Stimulated activated naive CD8-positive, alpha-beta T cell treated with anti-CD3 and anti-CD28 coated beads, Interleukin-15, Interleukin-2, amounts not matched to agents 100 ng/mL and 50 ng/mL, for 24 hours (primary cell): Measurements from ENCODE around the gene RFT1.

Source experiments
- H3K27ac Mint-ChIP-seq: one replicate; pipeline ENCODE4 v1.8.0; 2021; ENCODE audit warnings: mild to moderate bottlenecking, mixed read lengths
- H3K27me3 Mint-ChIP-seq: one replicate; pipeline ENCODE4 v1.8.0; 2021; ENCODE audit warnings: mixed read lengths
- H3K36me3 Mint-ChIP-seq: one replicate; pipeline ENCODE4 v1.8.0; 2021; ENCODE audit warnings: low read depth, mixed read lengths
- H3K4me1 Mint-ChIP-seq: one replicate; pipeline ENCODE4 v1.8.0; 2021; ENCODE audit warnings: low read depth, mixed read lengths
- H3K4me3 Mint-ChIP-seq: one replicate; pipeline ENCODE4 v1.8.0; 2021; ENCODE audit warnings: mild to moderate bottlenecking, mixed read lengths
- H3K9me3 Mint-ChIP-seq: one replicate; pipeline ENCODE4 v1.8.0; 2021; ENCODE audit warnings: mixed read lengths

Gene RFT1

GRCh38 chr3:53126601-53127000 is 3.6 kb downstream of the RFT1 start:
- H3K4me1 Mint-ChIP-seq = peaks cover 29% of the 10 kb centered on the region
- no peaks in the 10 kb centered on the region for H3K9me3 Mint-ChIP-seq
- H3K36me3 Mint-ChIP-seq = peaks cover 55% of the 10 kb centered on the region
- no peaks in the 10 kb centered on the region for H3K27me3 Mint-ChIP-seq
- no peak overlapping the region for H3K4me3 Mint-ChIP-seq
- no peak overlapping the region for H3K27ac Mint-ChIP-seq

- H3K27ac Mint-ChIP-seq = no peak overlapping the region
- H3K9me3 Mint-ChIP-seq = no peaks in the 10 kb centered on the region
- peaks cover 8% of the 10 kb centered on the region for H3K4me1 Mint-ChIP-seq
- no peaks in the 10 kb centered on the region for H3K27me3 Mint-ChIP-seq
- H3K4me3 Mint-ChIP-seq = no peak overlapping the region
- peaks cover 58% of the 10 kb centered on the region for H3K36me3 Mint-ChIP-seq
Observed at GRCh38 chr3:53123953-53124352, 6.3 kb downstream of the RFT1 start.

- H3K4me1 Mint-ChIP-seq = peaks cover 3% of the 10 kb centered on the region
- H3K4me3 Mint-ChIP-seq = no peak overlapping the region
- no peak overlapping the region for H3K27ac Mint-ChIP-seq
- peaks cover 60% of the 10 kb centered on the region for H3K36me3 Mint-ChIP-seq
- H3K27me3 Mint-ChIP-seq = no peaks in the 10 kb centered on the region
- no peaks in the 10 kb centered on the region for H3K9me3 Mint-ChIP-seq
Observed at GRCh38 chr3:53123510-53123909, 6.7 kb downstream of the RFT1 start.

- Mint-ChIP-seq H3K9me3 (no peaks in the 10 kb centered on the region), H3K27ac (no peak overlapping the region), H3K4me1 (no peaks in the 10 kb centered on the region), H3K36me3 (peaks cover 63% of the 10 kb centered on the region), H3K4me3 (no peak overlapping the region), H3K27me3 (no peaks in the 10 kb centered on the region)
Observed at GRCh38 chr3:53122933-53123305, 7.3 kb downstream of the RFT1 start.

- H3K9me3 Mint-ChIP-seq = no peaks in the 10 kb centered on the region
- no peaks in the 10 kb centered on the region for H3K4me1 Mint-ChIP-seq
- H3K4me3 Mint-ChIP-seq = no peak overlapping the region
- peaks cover 64% of the 10 kb centered on the region for H3K36me3 Mint-ChIP-seq
- H3K27me3 Mint-ChIP-seq = no peaks in the 10 kb centered on the region
- no peak overlapping the region for H3K27ac Mint-ChIP-seq
Observed at GRCh38 chr3:53122255-53122932, 7.8 kb downstream of the RFT1 start.

- Mint-ChIP-seq H3K9me3 (no peaks in the 10 kb centered on the region), H3K36me3 (peaks cover 49% of the 10 kb centered on the region), H3K4me1 (no peaks in the 10 kb centered on the region), H3K27me3 (no peaks in the 10 kb centered on the region), H3K27ac (no peak overlapping the region), H3K4me3 (no peak overlapping the region)
Observed at GRCh38 chr3:53120336-53120735, 9.9 kb downstream of the RFT1 start.

- Mint-ChIP-seq H3K36me3 (peaks cover 26% of the 10 kb centered on the region), H3K9me3 (no peaks in the 10 kb centered on the region), H3K4me1 (no peaks in the 10 kb centered on the region), H3K27ac (no peak overlapping the region), H3K4me3 (no peak overlapping the region), H3K27me3 (no peaks in the 10 kb centered on the region)
Observed at GRCh38 chr3:53116956-53117355, 13.3 kb downstream of the RFT1 start.

GRCh38 chr3:53114412-53115074 is 15.7 kb downstream of the RFT1 start:
- Mint-ChIP-seq H3K9me3 (no peaks in the 10 kb centered on the region), H3K4me1 (peaks cover 9% of the 10 kb centered on the region), H3K4me3 (no peak overlapping the region), H3K36me3 (peaks cover 32% of the 10 kb centered on the region), H3K27me3 (no peaks in the 10 kb centered on the region), H3K27ac (no peak overlapping the region)

GRCh38 chr3:53114011-53114400 is 16.2 kb downstream of the RFT1 start:
- H3K9me3 Mint-ChIP-seq = no peaks in the 10 kb centered on the region
- H3K4me1 Mint-ChIP-seq = peaks cover 15% of the 10 kb centered on the region
- peaks cover 36% of the 10 kb centered on the region for H3K36me3 Mint-ChIP-seq
- H3K27ac Mint-ChIP-seq = no peak overlapping the region
- H3K27me3 Mint-ChIP-seq = no peaks in the 10 kb centered on the region
- H3K4me3 Mint-ChIP-seq = no peak overlapping the region

GRCh38 chr3:53113293-53114010 is 16.8 kb downstream of the RFT1 start:
- peaks cover 35% of the 10 kb centered on the region for H3K36me3 Mint-ChIP-seq
- no peaks in the 10 kb centered on the region for H3K27me3 Mint-ChIP-seq
- H3K27ac Mint-ChIP-seq = no peak overlapping the region
- H3K9me3 Mint-ChIP-seq = no peaks in the 10 kb centered on the region
- no peak overlapping the region for H3K4me3 Mint-ChIP-seq
- H3K4me1 Mint-ChIP-seq = peaks cover 18% of the 10 kb centered on the region

GRCh38 chr3:53111822-53112221 is 18.4 kb downstream of the RFT1 start:
- Mint-ChIP-seq H3K27me3 (no peaks in the 10 kb centered on the region), H3K4me3 (no peak overlapping the region), H3K4me1 (peaks cover 18% of the 10 kb centered on the region), H3K36me3 (peaks cover 34% of the 10 kb centered on the region), H3K27ac (no peak overlapping the region), H3K9me3 (no peaks in the 10 kb centered on the region)

GRCh38 chr3:53109891-53110771 is 20.1 kb downstream of the RFT1 start:
- Mint-ChIP-seq H3K9me3 (no peaks in the 10 kb centered on the region), H3K36me3 (peaks cover 46% of the 10 kb centered on the region), H3K4me1 (peaks cover 21% of the 10 kb centered on the region), H3K27ac (peak overlapping the region; percentile 60), H3K27me3 (no peaks in the 10 kb centered on the region), H3K4me3 (no peak overlapping the region)

GRCh38 chr3:53109190-53109589 is 21.0 kb downstream of the RFT1 start:
- Mint-ChIP-seq H3K4me1 (peaks cover 28% of the 10 kb centered on the region), H3K27ac (peak overlapping the region; percentile 60), H3K36me3 (peaks cover 52% of the 10 kb centered on the region)

GRCh38 chr3:53104762-53105161 is 25.5 kb downstream of the RFT1 start:
- no peak overlapping the region for H3K4me3 Mint-ChIP-seq

More at GRCh38 chr3:53109190-53109589, 21.0 kb downstream of the RFT1 start:
- no peaks in the 10 kb centered on the region for H3K27me3 Mint-ChIP-seq
- H3K9me3 Mint-ChIP-seq = no peaks in the 10 kb centered on the region
- H3K4me3 Mint-ChIP-seq = no peak overlapping the region

More at GRCh38 chr3:53104762-53105161, 25.5 kb downstream of the RFT1 start:
- Mint-ChIP-seq H3K27ac (no peak overlapping the region), H3K9me3 (no peaks in the 10 kb centered on the region), H3K36me3 (peaks cover 71% of the 10 kb centered on the region), H3K4me1 (peaks cover 49% of the 10 kb centered on the region), H3K27me3 (no peaks in the 10 kb centered on the region)
